HG03432 (cell line): ENCODE measurements around the gene INF2.
"Not testable (repeated sequence)": the region's sequence is repeated elsewhere in the genome, so short reads cannot be mapped to it uniquely, and the experiment has no call there.

Experiments
- ATAC-seq: cut with Tn5 transposase; IDR thresholded peaks from one replicate; pipeline ENCODE4 v1.9.1; 2021; ENCODE audit warnings: mild to moderate bottlenecking, moderate library complexity; ENCODE audit not compliant: unreplicated experiment

Gene INF2

GRCh38 chr14:104657101-104657524 is 32.3 kb upstream of the INF2 start:
- no peak for ATAC-seq

- ATAC-seq, result no peak
Observed at GRCh38 chr14:104657563-104658324, 31.7 kb upstream of the INF2 start.

- no peak for ATAC-seq
Observed at GRCh38 chr14:104658325-104658712, 31.1 kb upstream of the INF2 start.

GRCh38 chr14:104659146-104659545 is 30.3 kb upstream of the INF2 start:
- no peak for ATAC-seq

- peak; percentile 30 for ATAC-seq
Observed at GRCh38 chr14:104659764-104660523, 29.5 kb upstream of the INF2 start.

GRCh38 chr14:104660597-104660996 is 28.8 kb upstream of the INF2 start:
- ATAC-seq, result peak; percentile 57

GRCh38 chr14:104661086-104661485 is 28.3 kb upstream of the INF2 start:
- ATAC-seq, result no peak

- ATAC-seq, result not testable (repeated sequence)
Observed at GRCh38 chr14:104661528-104662157, 27.8 kb upstream of the INF2 start.

GRCh38 chr14:104662472-104662871 is 26.9 kb upstream of the INF2 start:
- ATAC-seq, result not testable (repeated sequence)

- ATAC-seq, result no peak
Observed at GRCh38 chr14:104664107-104664506, 25.3 kb upstream of the INF2 start.

GRCh38 chr14:104664588-104664987 is 24.8 kb upstream of the INF2 start:
- no peak for ATAC-seq

- no peak for ATAC-seq
Observed at GRCh38 chr14:104665114-104665656, 24.2 kb upstream of the INF2 start.

GRCh38 chr14:104665657-104666522 is 23.5 kb upstream of the INF2 start:
- ATAC-seq, result no peak

GRCh38 chr14:104666523-104666895 is 22.9 kb upstream of the INF2 start:
- not testable (repeated sequence) for ATAC-seq

- no peak for ATAC-seq
Observed at GRCh38 chr14:104666981-104667380, 22.4 kb upstream of the INF2 start.

GRCh38 chr14:104669697-104670096 is 19.7 kb upstream of the INF2 start:
- no peak for ATAC-seq

GRCh38 chr14:104671330-104671977 is 18.0 kb upstream of the INF2 start:
- not testable (repeated sequence) for ATAC-seq

GRCh38 chr14:104672119-104672518 is 17.3 kb upstream of the INF2 start:
- ATAC-seq, result not testable (repeated sequence)

GRCh38 chr14:104673481-104673880 is 15.9 kb upstream of the INF2 start:
- no peak for ATAC-seq

- ATAC-seq, result no peak
Observed at GRCh38 chr14:104675447-104675846, 14.0 kb upstream of the INF2 start.
